ENCODE results near the gene FAM240A. TPM values are rescaled to one million over a fixed set of nuclear protein-coding genes. Genes with fewer than 3 reads are reported as not detected.

FAM240A gene
- total RNA-seq, 1 experiment from 2014 or later: not detected

- TF ChIP-seq CTCF (IDR thresholded peaks at IDR 0.05; ENCODE audit: insufficient read depth in 1 of 2, low read depth in 1 of 2, low read length in 1 of 2, severe bottlenecking in 1 of 2, unreplicated experiment in 1 of 2): no peak
- ChIA-PET POLR2A (no interaction called here), CTCF (no interaction called here)
- BruUV-seq (replicated peaks): no TSS peak
- no peaks in the 10 kb centered on the region for H3K4me1 ChIP-seq
- no peak overlapping the region for H3K4me3 ChIP-seq (ENCODE audit: low read depth, low read length)
- H3K27ac Mint-ChIP-seq (ENCODE audit: unreplicated experiment): no peak overlapping the region
- DNase-seq: no peak
- H3K4me3 Mint-ChIP-seq (ENCODE audit: unreplicated experiment): no peak overlapping the region
- H3K9me3 Mint-ChIP-seq (ENCODE audit: unreplicated experiment): no peaks in the 10 kb centered on the region
- intact Hi-C loops (cut with micrococcal nuclease; ENCODE audit: unreplicated experiment): no loop called here
- H3K36me3 ChIP-seq (ENCODE audit: control insufficient read depth, insufficient read depth, low read length): no peaks in the 10 kb centered on the region
- H3K27me3 ChIP-seq (replicated peaks; ENCODE audit: control insufficient read depth, insufficient read depth, low read length): no peaks in the 10 kb centered on the region
- H3K4me1 Mint-ChIP-seq (ENCODE audit: low read depth, unreplicated experiment): no peaks in the 10 kb centered on the region
- no peaks in the 10 kb centered on the region for H3K36me3 Mint-ChIP-seq (ENCODE audit: insufficient read depth, unreplicated experiment)
- H3K27me3 Mint-ChIP-seq (ENCODE audit: insufficient read depth, unreplicated experiment): no peaks in the 10 kb centered on the region
- no peaks in the 10 kb centered on the region for H3K9me3 ChIP-seq
These were observed 1.1 kb downstream of the FAM240A start for GRCh38 chr3:46613313-46614005.

GRCh38 chr3:46614431-46614830 is 2.1 kb downstream of the FAM240A start:
- Histone ChIP-seq H3K27me3 (replicated peaks; ENCODE audit: control insufficient read depth, insufficient read depth, low read length) (no peaks in the 10 kb centered on the region), H3K4me1 (no peaks in the 10 kb centered on the region), H3K9me3 (no peaks in the 10 kb centered on the region), H3K4me3 (ENCODE audit: low read depth, low read length) (no peak overlapping the region), H3K36me3 (ENCODE audit: control insufficient read depth, insufficient read depth, low read length) (no peaks in the 10 kb centered on the region)
- no peak for TF ChIP-seq CTCF (IDR thresholded peaks at IDR 0.05; ENCODE audit: insufficient read depth in 1 of 2, low read depth in 1 of 2, low read length in 1 of 2, severe bottlenecking in 1 of 2, unreplicated experiment in 1 of 2)
- no TSS peak for BruUV-seq (replicated peaks)
- no peak for DNase-seq
- Mint-ChIP-seq H3K4me1 (ENCODE audit: low read depth, unreplicated experiment) (no peaks in the 10 kb centered on the region), H3K27ac (ENCODE audit: unreplicated experiment) (no peak overlapping the region), H3K36me3 (ENCODE audit: insufficient read depth, unreplicated experiment) (no peaks in the 10 kb centered on the region), H3K4me3 (ENCODE audit: unreplicated experiment) (no peak overlapping the region), H3K9me3 (ENCODE audit: unreplicated experiment) (no peaks in the 10 kb centered on the region), H3K27me3 (ENCODE audit: insufficient read depth, unreplicated experiment) (no peaks in the 10 kb centered on the region)
- ChIA-PET POLR2A (interaction anchor here (0.6 kb wide), 1 partner anchor 235 kb away, joined by 3 read pairs; no protein-coding TSS in a partner anchor), CTCF (no interaction called here)
- intact Hi-C loops (cut with micrococcal nuclease; ENCODE audit: unreplicated experiment): no loop called here

- Histone ChIP-seq H3K4me3 (ENCODE audit: low read depth, low read length) (no peak overlapping the region), H3K36me3 (ENCODE audit: control insufficient read depth, insufficient read depth, low read length) (no peaks in the 10 kb centered on the region), H3K4me1 (no peaks in the 10 kb centered on the region), H3K9me3 (no peaks in the 10 kb centered on the region), H3K27me3 (replicated peaks; ENCODE audit: control insufficient read depth, insufficient read depth, low read length) (no peaks in the 10 kb centered on the region)
- no TSS peak for BruUV-seq (replicated peaks)
- TF ChIP-seq CTCF (IDR thresholded peaks at IDR 0.05; ENCODE audit: insufficient read depth in 1 of 2, low read depth in 1 of 2, low read length in 1 of 2, severe bottlenecking in 1 of 2, unreplicated experiment in 1 of 2): no peak
- CTCF ChIA-PET: no interaction called here
- Mint-ChIP-seq H3K27ac (ENCODE audit: unreplicated experiment) (peak overlapping the region; percentile 11), H3K9me3 (ENCODE audit: unreplicated experiment) (no peaks in the 10 kb centered on the region), H3K4me3 (ENCODE audit: unreplicated experiment) (no peak overlapping the region), H3K27me3 (ENCODE audit: insufficient read depth, unreplicated experiment) (no peaks in the 10 kb centered on the region), H3K4me1 (ENCODE audit: low read depth, unreplicated experiment) (no peaks in the 10 kb centered on the region), H3K36me3 (ENCODE audit: insufficient read depth, unreplicated experiment) (no peaks in the 10 kb centered on the region)
- intact Hi-C loops (cut with micrococcal nuclease; ENCODE audit: unreplicated experiment): no loop called here
- DNase-seq: no peak
- POLR2A ChIA-PET: no interaction called here
These were observed 2.9 kb downstream of the FAM240A start for GRCh38 chr3:46615050-46615775.
